H9 (cell line): ENCODE data around the gene DCXR. TPM values are rescaled to one million over a fixed set of nuclear protein-coding genes. Genes with fewer than 3 reads are reported as not detected.

Source experiments
- DNase-seq: peaks from one replicate; pipeline ENCODE4 v3.0.0-alpha.2; 2017
- H2AFZ ChIP-seq: one replicate; pipeline ENCODE4 v1.6.1; 2013; ENCODE audit warnings: mild to moderate bottlenecking, low read length, control low read depth, moderate library complexity
- H2AK5ac ChIP-seq: 2 replicates; pipeline ENCODE4 v1.6.1; 2013; ENCODE audit warnings: low read length, control low read depth, mixed read lengths; ENCODE audit not compliant: insufficient read length
- H2BK120ac ChIP-seq: one replicate; pipeline ENCODE4 v1.6.1; 2013; ENCODE audit warnings: low read depth, mild to moderate bottlenecking, low read length, control low read depth, inconsistent platforms; ENCODE audit not compliant: poor library complexity, severe bottlenecking
- H2BK12ac ChIP-seq: 2 replicates; pipeline ENCODE4 v1.6.1; 2013; ENCODE audit warnings: low read length, control low read depth, mixed read lengths, low read depth; ENCODE audit not compliant: insufficient read length
- H2BK15ac ChIP-seq: 2 replicates; pipeline ENCODE4 v1.6.1; 2013; ENCODE audit warnings: low read depth, low read length, control low read depth
- H2BK20ac ChIP-seq: one replicate; pipeline ENCODE4 v1.6.1; 2013; ENCODE audit warnings: low read depth, mild to moderate bottlenecking, low read length, control low read depth, inconsistent platforms; ENCODE audit not compliant: poor library complexity, severe bottlenecking
- H2BK5ac ChIP-seq: 2 replicates; pipeline ENCODE4 v1.6.1; 2013; ENCODE audit warnings: low read length, control low read depth, mixed read lengths; ENCODE audit not compliant: insufficient read length
- H3K14ac ChIP-seq: 2 replicates; pipeline ENCODE4 v1.6.1; 2013; ENCODE audit warnings: low read length, control low read depth; ENCODE audit not compliant: insufficient read depth
- H3K18ac ChIP-seq: 2 replicates; pipeline ENCODE4 v1.6.1; 2013; ENCODE audit warnings: low read depth, mild to moderate bottlenecking, mixed read lengths, low read length, control low read depth; ENCODE audit not compliant: insufficient read length
- H3K23ac ChIP-seq: 2 replicates; pipeline ENCODE4 v1.6.1; 2013; ENCODE audit warnings: low read length, control low read depth, mixed read lengths, low read depth; ENCODE audit not compliant: insufficient read length
- H3K23me2 ChIP-seq: 2 replicates; pipeline ENCODE4 v1.6.1; 2013; ENCODE audit warnings: low read depth, mild to moderate bottlenecking, mixed read lengths, low read length, control low read depth; ENCODE audit not compliant: insufficient read length, poor library complexity, severe bottlenecking
- H3K27ac ChIP-seq: 2 replicates; pipeline ENCODE4 v1.5.1; 2013; ENCODE audit warnings: low read length, control low read depth, mixed read lengths, low read depth; ENCODE audit not compliant: insufficient read length
- H3K27me3 ChIP-seq: 2 replicates; pipeline ENCODE4 v1.6.1; 2013; ENCODE audit warnings: low read length, control low read depth, inconsistent platforms; ENCODE audit not compliant: insufficient read depth
- H3K4ac ChIP-seq: 2 replicates; pipeline ENCODE4 v1.6.1; 2013; ENCODE audit warnings: low read depth, mild to moderate bottlenecking, control low read depth, inconsistent platforms, low read length, moderate library complexity
- H3K4me1 ChIP-seq: 2 replicates; pipeline ENCODE4 v1.6.1; 2013; ENCODE audit warnings: low read length, control low read depth, inconsistent platforms; ENCODE audit not compliant: insufficient read depth
- H3K4me2 ChIP-seq: 2 replicates; pipeline ENCODE4 v1.6.1; 2013; ENCODE audit warnings: low read length, control low read depth, mixed read lengths; ENCODE audit not compliant: insufficient read length, insufficient read depth
- H3K56ac ChIP-seq: 2 replicates; pipeline ENCODE4 v1.6.1; 2013; ENCODE audit warnings: low read depth, mild to moderate bottlenecking, mixed read lengths, low read length, control low read depth; ENCODE audit not compliant: insufficient read length
- H3K79me1 ChIP-seq: 2 replicates; pipeline ENCODE4 v1.6.1; 2013; ENCODE audit warnings: low read depth, mild to moderate bottlenecking, moderate library complexity, low read length, control low read depth, inconsistent platforms; ENCODE audit not compliant: insufficient read depth, poor library complexity, severe bottlenecking
- H3K79me2 ChIP-seq: 2 replicates; pipeline ENCODE4 v1.6.1; 2013; ENCODE audit warnings: low read length, control low read depth, inconsistent platforms; ENCODE audit not compliant: insufficient read depth
- H3K9ac ChIP-seq: 2 replicates; pipeline ENCODE4 v1.6.1; 2013; ENCODE audit warnings: low read length, control low read depth, mixed read lengths; ENCODE audit not compliant: insufficient read length; ENCODE audit errors: extremely low read depth
- H3K9me3 ChIP-seq: one replicate; pipeline ENCODE4 v1.6.1; 2013; ENCODE audit warnings: low read depth, low read length, inconsistent platforms; ENCODE audit not compliant: control insufficient read depth
- H3T11ph ChIP-seq: one replicate; pipeline ENCODE4 v1.6.1; 2013; ENCODE audit warnings: mild to moderate bottlenecking, low read length, control low read depth, inconsistent platforms
- H4K20me1 ChIP-seq: one replicate; pipeline ENCODE4 v1.6.1; 2013; ENCODE audit not compliant: control insufficient read depth, insufficient read length, insufficient read depth
- H4K5ac ChIP-seq: 2 replicates; pipeline ENCODE4 v1.6.1; 2013; ENCODE audit warnings: low read depth, mild to moderate bottlenecking, mixed read lengths, low read length, control low read depth; ENCODE audit not compliant: insufficient read length
- H4K8ac ChIP-seq: replicated peaks from 2 replicates; pipeline ENCODE4 v1.6.1; 2013; ENCODE audit warnings: low read length, control low read depth, mixed read lengths, low read depth; ENCODE audit not compliant: insufficient read length
- H4K91ac ChIP-seq: 2 replicates; pipeline ENCODE4 v1.6.1; 2013; ENCODE audit warnings: low read depth, mild to moderate bottlenecking, moderate library complexity, mixed read lengths, low read length, control low read depth; ENCODE audit not compliant: insufficient read length
- H3K27ac Mint-ChIP-seq, 3 experiments: 2 replicates in 2 of 3; 3 replicates in 1 of 3; pipeline ENCODE4 v1.8.0; 2020 to 2021; ENCODE audit warnings: mixed read lengths in 3 of 3, mild to moderate bottlenecking in 1 of 3, moderate library complexity in 1 of 3
- H3K27me3 Mint-ChIP-seq: 2 replicates; pipeline ENCODE4 v1.8.0; 2021; ENCODE audit warnings: low read depth, mild to moderate bottlenecking, moderate library complexity, mixed read lengths
- H3K36me3 Mint-ChIP-seq, 3 experiments: 2 replicates in 2 of 3; 3 replicates in 1 of 3; pipeline ENCODE4 v1.8.0; 2020 to 2021; ENCODE audit warnings: low read depth in 3 of 3, mixed read lengths in 3 of 3; ENCODE audit not compliant: insufficient read depth in 1 of 3
- H3K4me1 Mint-ChIP-seq, 2 experiments: 2 replicates each; pipeline ENCODE4 v1.8.0; 2020; ENCODE audit warnings: mixed read lengths in 2 of 2
- H3K4me3 Mint-ChIP-seq, 2 experiments: 2 replicates in 1 of 2; 3 replicates in 1 of 2; pipeline ENCODE4 v1.8.0; 2020 to 2021; ENCODE audit warnings: mild to moderate bottlenecking in 2 of 2, mixed read lengths in 2 of 2, moderate library complexity in 1 of 2
- H3K9me3 Mint-ChIP-seq, 2 experiments: 2 replicates in 1 of 2; 3 replicates in 1 of 2; pipeline ENCODE4 v1.8.0; 2020; ENCODE audit warnings: mild to moderate bottlenecking in 2 of 2, mixed read lengths in 2 of 2, moderate library complexity in 1 of 2
- WGBS: extraction: QIAGEN DNeasy Blood & Tissue Kit; methylation state at CpG from one replicate; pipeline ENCODE4 v1.1.7; 2013; ENCODE audit warnings: missing lambda C conversion rate, low lambda C conversion rate, mixed read lengths; ENCODE audit not compliant: insufficient read length; ENCODE audit errors: extremely low coverage; 5-methylcytosine and 5-hydroxymethylcytosine counted together
- total RNA-seq: library from RNA; stranded (reverse); gene quantifications from 2 replicates; pipeline ENCODE4 v1.2.1, GENCODE V29; 2021
- TF ChIP-seq, protein P1 (sequence below): fragments of 200-600 bp; sonication (generic); conservative IDR thresholded peaks from 3 replicates; pipeline ENCODE4 v1.8.0; 2021; ENCODE audit warnings: antibody characterized with exemption, mild to moderate bottlenecking

Gene DCXR
- total RNA-seq, 1 experiment from 2014 or later = 93.6 TPM

DNA sequence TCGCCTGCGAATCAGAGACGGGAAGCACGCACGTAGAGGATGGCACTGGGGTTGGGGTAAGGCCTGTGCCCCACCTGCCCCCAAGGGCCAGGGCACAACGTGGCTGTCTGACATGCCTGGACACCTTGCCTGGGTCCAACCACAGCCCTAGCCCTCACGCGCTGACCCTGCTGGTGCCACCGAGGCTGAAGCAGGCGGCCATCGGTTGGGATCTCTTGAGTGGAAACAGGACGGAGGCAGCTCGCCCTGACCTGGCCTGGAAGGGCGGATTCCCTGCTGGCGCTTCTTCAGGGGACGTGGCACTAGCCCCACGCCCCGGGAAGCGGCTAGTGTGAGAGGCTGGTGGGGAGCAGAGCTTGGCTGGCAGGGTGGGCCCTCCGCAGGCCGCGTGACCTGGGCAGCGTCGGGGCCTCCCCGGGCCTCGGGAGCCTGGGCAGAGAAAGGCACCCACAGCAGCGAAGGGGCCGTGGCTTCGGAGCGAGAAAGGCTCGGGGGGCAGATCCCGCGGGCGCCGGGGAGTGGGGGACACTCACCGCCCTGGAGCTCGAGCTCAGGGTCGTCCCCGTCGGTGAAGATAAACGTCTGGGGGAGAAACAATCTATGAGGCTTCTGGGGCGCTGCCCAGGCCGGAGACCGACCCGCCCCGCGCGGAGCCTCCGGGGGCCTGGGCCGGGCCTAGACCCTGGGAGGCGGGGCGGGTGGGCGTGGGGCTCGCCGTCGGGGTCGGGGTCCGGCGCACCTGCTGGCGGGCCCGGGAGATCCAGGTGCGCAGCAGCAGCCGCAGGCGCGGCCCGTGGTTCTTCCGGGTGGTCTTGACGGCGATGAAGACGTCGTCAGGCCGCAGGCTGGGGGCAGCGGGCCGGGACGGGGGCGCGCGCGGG lies 13.5 kb upstream of the DCXR start:
- Histone ChIP-seq H3K4me2 (peak overlapping the region; percentile 5), H2BK20ac (no peak overlapping the region), H3K79me1 (peaks cover 2% of the 10 kb centered on the region), H4K20me1 (peaks cover 3% of the 10 kb centered on the region), H3K9ac (no peak overlapping the region), H3K27me3 (no peaks in the 10 kb centered on the region), H2BK15ac (no peak overlapping the region), H3K4me1 (no peaks in the 10 kb centered on the region), H3K4ac (no peak overlapping the region), H4K5ac (no peak overlapping the region), H4K8ac (no peak overlapping the region), H3K18ac (no peak overlapping the region), H2BK12ac (no peak overlapping the region), H3K23me2 (no peaks in the 10 kb centered on the region), H3K56ac (no peak overlapping the region), H3K23ac (no peak overlapping the region), H3T11ph (no peak overlapping the region), H3K9me3 (no peaks in the 10 kb centered on the region), H3K79me2 (no peaks in the 10 kb centered on the region), H2AFZ (no peak overlapping the region), H2AK5ac (no peak overlapping the region), H4K91ac (no peak overlapping the region), H2BK5ac (no peak overlapping the region), H2BK120ac (no peak overlapping the region), H3K27ac (no peak overlapping the region), H3K14ac (no peak overlapping the region)
- peaks cover 10 to 43% (median 38%) of the 10 kb centered on the region in 3 experiments; a peak in 6 of 7 replicates for H3K36me3 Mint-ChIP-seq
- H3K9me3 Mint-ChIP-seq = no peaks in the 10 kb centered on the region
- TF ChIP-seq, protein P1, sequence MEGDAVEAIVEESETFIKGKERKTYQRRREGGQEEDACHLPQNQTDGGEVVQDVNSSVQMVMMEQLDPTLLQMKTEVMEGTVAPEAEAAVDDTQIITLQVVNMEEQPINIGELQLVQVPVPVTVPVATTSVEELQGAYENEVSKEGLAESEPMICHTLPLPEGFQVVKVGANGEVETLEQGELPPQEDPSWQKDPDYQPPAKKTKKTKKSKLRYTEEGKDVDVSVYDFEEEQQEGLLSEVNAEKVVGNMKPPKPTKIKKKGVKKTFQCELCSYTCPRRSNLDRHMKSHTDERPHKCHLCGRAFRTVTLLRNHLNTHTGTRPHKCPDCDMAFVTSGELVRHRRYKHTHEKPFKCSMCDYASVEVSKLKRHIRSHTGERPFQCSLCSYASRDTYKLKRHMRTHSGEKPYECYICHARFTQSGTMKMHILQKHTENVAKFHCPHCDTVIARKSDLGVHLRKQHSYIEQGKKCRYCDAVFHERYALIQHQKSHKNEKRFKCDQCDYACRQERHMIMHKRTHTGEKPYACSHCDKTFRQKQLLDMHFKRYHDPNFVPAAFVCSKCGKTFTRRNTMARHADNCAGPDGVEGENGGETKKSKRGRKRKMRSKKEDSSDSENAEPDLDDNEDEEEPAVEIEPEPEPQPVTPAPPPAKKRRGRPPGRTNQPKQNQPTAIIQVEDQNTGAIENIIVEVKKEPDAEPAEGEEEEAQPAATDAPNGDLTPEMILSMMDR = no peak
- DNase-seq = no peak
- peak overlapping the region in 1 of 3 experiments; percentile 64; a peak in 1 of 7 replicates for H3K27ac Mint-ChIP-seq
- peak overlapping the region; percentile 78 to 86 for H3K4me3 Mint-ChIP-seq
- peaks cover 0 to 13% of the 10 kb centered on the region in 2 experiments; a peak in 2 of 4 replicates for H3K4me1 Mint-ChIP-seq
- no peaks in the 10 kb centered on the region; the same call in 1 of the 2 replicates for H3K27me3 Mint-ChIP-seq
- WGBS = no CpG with 5 or more reads among the region's 79 CpGs
